ENCODE measurements around the gene RNF103.

DNA sequence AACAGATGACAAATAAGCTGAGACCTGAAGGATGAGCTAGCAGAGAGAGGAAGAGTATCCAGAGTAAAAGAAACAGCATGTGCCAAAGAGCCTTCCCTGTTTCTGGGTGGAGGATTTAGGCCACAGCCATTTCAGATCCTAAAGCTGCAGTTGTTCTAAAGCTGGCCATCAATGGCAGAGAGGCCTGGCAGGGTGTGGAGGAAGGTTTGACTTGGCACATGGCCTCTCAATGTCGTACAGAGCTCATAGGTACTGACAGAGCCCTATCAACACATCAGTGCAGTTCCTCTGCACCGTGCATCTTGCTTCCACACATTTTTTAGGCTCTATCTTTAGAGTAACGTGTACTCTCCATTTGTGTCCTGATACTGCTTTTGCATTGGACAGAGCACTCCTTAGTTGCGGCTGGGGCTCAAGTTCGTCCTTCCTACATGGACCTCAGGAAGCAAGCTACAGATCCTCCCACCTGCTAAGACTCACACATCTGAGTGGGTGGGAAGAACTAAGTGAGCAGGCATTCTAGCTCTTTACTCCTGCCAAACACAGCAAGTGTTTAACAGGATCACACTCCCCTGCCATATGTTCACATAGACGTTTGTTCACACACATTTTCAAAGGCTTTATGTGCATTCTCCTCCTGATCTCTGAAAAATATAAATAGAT is 57.4 kb downstream of the RNF103 start:
- TF ChIP-seq EZH2 (IDR thresholded peaks at IDR 0.05; ENCODE audit: borderline replicate concordance, low read depth, low read length, poor library complexity, severe bottlenecking), result no peak
- TF ChIP-seq, protein P1, sequence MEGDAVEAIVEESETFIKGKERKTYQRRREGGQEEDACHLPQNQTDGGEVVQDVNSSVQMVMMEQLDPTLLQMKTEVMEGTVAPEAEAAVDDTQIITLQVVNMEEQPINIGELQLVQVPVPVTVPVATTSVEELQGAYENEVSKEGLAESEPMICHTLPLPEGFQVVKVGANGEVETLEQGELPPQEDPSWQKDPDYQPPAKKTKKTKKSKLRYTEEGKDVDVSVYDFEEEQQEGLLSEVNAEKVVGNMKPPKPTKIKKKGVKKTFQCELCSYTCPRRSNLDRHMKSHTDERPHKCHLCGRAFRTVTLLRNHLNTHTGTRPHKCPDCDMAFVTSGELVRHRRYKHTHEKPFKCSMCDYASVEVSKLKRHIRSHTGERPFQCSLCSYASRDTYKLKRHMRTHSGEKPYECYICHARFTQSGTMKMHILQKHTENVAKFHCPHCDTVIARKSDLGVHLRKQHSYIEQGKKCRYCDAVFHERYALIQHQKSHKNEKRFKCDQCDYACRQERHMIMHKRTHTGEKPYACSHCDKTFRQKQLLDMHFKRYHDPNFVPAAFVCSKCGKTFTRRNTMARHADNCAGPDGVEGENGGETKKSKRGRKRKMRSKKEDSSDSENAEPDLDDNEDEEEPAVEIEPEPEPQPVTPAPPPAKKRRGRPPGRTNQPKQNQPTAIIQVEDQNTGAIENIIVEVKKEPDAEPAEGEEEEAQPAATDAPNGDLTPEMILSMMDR (conservative IDR thresholded peaks at IDR 0.05; ENCODE audit: low read depth, low read length), result no peak

All from A673 (cell line).